GM23248 (cell line): ENCODE measurements around the gene FAM20C. TPM values are rescaled to one million over a fixed set of nuclear protein-coding genes. Genes with fewer than 3 reads are reported as not detected.

Experiments
- DNase-seq: peaks from one replicate; pipeline ENCODE4 v3.0.0-alpha.2; 2015
- H2AFZ ChIP-seq: fragments of 200-600 bp; sonication (generic); 2 replicates; pipeline ENCODE4 v1.6.1; 2016; ENCODE audit warnings: antibody characterized with exemption
- H3F3A ChIP-seq: fragments of 200-600 bp; sonication (generic); 2 replicates; pipeline ENCODE4 v1.6.1; 2016; ENCODE audit warnings: mild to moderate bottlenecking, antibody characterized with exemption, mixed run types; ENCODE audit not compliant: insufficient read depth
- H3K27ac ChIP-seq: fragments of 200-600 bp; sonication (generic); 2 replicates; pipeline ENCODE4 v1.5.1; 2016; ENCODE audit warnings: mild to moderate bottlenecking
- H3K27me3 ChIP-seq: fragments of 200-600 bp; sonication (generic); replicated peaks from 2 replicates; pipeline ENCODE4 v1.6.1; 2016; ENCODE audit warnings: mild to moderate bottlenecking; ENCODE audit not compliant: insufficient read depth
- H3K36me3 ChIP-seq: fragments of 200-600 bp; sonication (generic); 2 replicates; pipeline ENCODE4 v1.6.1; 2016; ENCODE audit warnings: low read depth, mild to moderate bottlenecking
- H3K4me1 ChIP-seq: fragments of 200-600 bp; sonication (generic); 2 replicates; pipeline ENCODE4 v1.6.1; 2016; ENCODE audit warnings: mild to moderate bottlenecking; ENCODE audit not compliant: insufficient read depth
- H3K4me2 ChIP-seq: fragments of 200-600 bp; sonication (generic); one replicate; pipeline ENCODE4 v1.6.1; 2016; ENCODE audit warnings: mild to moderate bottlenecking; ENCODE audit not compliant: unreplicated experiment
- H3K4me3 ChIP-seq: fragments of 200-600 bp; sonication (generic); 2 replicates; pipeline ENCODE4 v1.5.1; 2016; ENCODE audit warnings: mild to moderate bottlenecking
- H3K79me2 ChIP-seq: fragments of 200-600 bp; sonication (generic); 2 replicates; pipeline ENCODE4 v1.6.1; 2016; ENCODE audit warnings: mild to moderate bottlenecking; ENCODE audit not compliant: insufficient read depth
- H3K9ac ChIP-seq: fragments of 200-600 bp; sonication (generic); 2 replicates; pipeline ENCODE4 v1.6.1; 2016; ENCODE audit warnings: mild to moderate bottlenecking
- H3K9me2 ChIP-seq: fragments of 200-600 bp; sonication (generic); 2 replicates; pipeline ENCODE4 v1.6.1; 2016; ENCODE audit warnings: mixed run types, mild to moderate bottlenecking, moderate library complexity; ENCODE audit not compliant: insufficient read depth
- H3K9me3 ChIP-seq: fragments of 200-600 bp; sonication (generic); one replicate; pipeline ENCODE4 v1.6.1; 2017; ENCODE audit warnings: low read depth
- H4K20me1 ChIP-seq: fragments of 200-600 bp; sonication (generic); 2 replicates; pipeline ENCODE4 v1.6.0; 2016; ENCODE audit not compliant: insufficient read depth
- EZH2 ChIP-seq: fragments of 200-600 bp; sonication (generic); IDR thresholded peaks from 2 replicates; pipeline ENCODE4 v1.6.1; 2018; ENCODE audit warnings: antibody characterized with exemption, mild to moderate bottlenecking; ENCODE audit not compliant: insufficient read depth, poor library complexity, severe bottlenecking
- EZH2phosphoT487 ChIP-seq: fragments of 200-600 bp; sonication (generic); IDR thresholded peaks from 2 replicates; pipeline ENCODE4 v1.6.1; 2018; ENCODE audit warnings: antibody characterized with exemption, moderate library complexity, mild to moderate bottlenecking, low read depth; ENCODE audit not compliant: insufficient read depth
- WGBS, 2 experiments: methylation state at CpG; one replicate each; pipeline ENCODE4 v1.1.6; 2015 to 2017; ENCODE audit warnings: low lambda C conversion rate in 2 of 2, low coverage in 1 of 2; ENCODE audit errors: missing lambda C conversion rate in 2 of 2; 5-methylcytosine and 5-hydroxymethylcytosine counted together
- in situ Hi-C: fragments of 300-500 bp; cut with MboI; formaldehyde crosslinking; loops from 2 replicates; pipeline ENCODE4 v1.15.0; 2020
- polyA plus RNA-seq: library from polyadenylated mRNA; unstranded; fragments of >200 nt; fragmentation: Nextera tagmentation; extraction: Ambion mirVana; gene quantifications from 2 replicates; pipeline ENCODE4 v1.2.1, GENCODE V29; 2016
- total RNA-seq: library from RNA; depleted of rRNA; stranded (reverse); fragments of >200 nt; shearing (Covaris generic); gene quantifications from 2 replicates; pipeline ENCODE4 v1.2.3, GENCODE V29; 2014

Gene FAM20C
- total and polyA plus RNA-seq, 2 experiments from 2014 or later = 13.5 to 63.8 TPM

DNA sequence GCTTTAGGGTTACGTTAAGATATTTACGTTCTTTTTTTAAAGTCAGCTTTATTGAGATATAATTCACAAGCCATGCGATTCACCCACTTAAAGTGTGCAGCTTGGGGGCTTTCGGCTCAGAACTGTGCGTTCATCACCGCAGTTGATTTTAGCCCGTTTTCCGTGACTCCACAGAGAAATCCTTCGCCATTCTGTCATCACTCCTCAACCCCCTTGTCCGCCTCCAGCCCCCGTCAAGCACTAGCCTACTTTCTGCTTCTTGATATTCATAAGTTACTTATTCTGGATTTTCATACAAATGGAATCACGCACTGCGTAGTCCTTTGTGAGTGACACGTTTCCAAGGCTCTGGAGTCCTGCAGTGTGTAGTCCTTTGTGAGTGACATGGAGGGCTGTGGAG is 20.4 kb downstream of the FAM20C start:
- Histone ChIP-seq H3K27me3 (no peaks in the 10 kb centered on the region), H4K20me1 (no peaks in the 10 kb centered on the region), H3K27ac (no peak overlapping the region), H3K9me2 (no peaks in the 10 kb centered on the region), H3K36me3 (no peaks in the 10 kb centered on the region; the same call in 1 of the 2 replicates), H3K4me2 (no peak overlapping the region), H3K9ac (no peak overlapping the region), H3K4me3 (no peak overlapping the region), H3K4me1 (no peaks in the 10 kb centered on the region; the same call in 1 of the 2 replicates), H3K79me2 (peaks cover 34% of the 10 kb centered on the region), H3F3A (no peaks in the 10 kb centered on the region), H2AFZ (no peak overlapping the region), H3K9me3 (no peaks in the 10 kb centered on the region)
- no peak for TF ChIP-seq EZH2
- TF ChIP-seq EZH2phosphoT487 = no peak
- 92 to 96% methylated on average over 14 of the region's 14 CpGs for WGBS, 2 experiments
- DNase-seq = no peak
- in situ Hi-C loops = no loop called here

DNA sequence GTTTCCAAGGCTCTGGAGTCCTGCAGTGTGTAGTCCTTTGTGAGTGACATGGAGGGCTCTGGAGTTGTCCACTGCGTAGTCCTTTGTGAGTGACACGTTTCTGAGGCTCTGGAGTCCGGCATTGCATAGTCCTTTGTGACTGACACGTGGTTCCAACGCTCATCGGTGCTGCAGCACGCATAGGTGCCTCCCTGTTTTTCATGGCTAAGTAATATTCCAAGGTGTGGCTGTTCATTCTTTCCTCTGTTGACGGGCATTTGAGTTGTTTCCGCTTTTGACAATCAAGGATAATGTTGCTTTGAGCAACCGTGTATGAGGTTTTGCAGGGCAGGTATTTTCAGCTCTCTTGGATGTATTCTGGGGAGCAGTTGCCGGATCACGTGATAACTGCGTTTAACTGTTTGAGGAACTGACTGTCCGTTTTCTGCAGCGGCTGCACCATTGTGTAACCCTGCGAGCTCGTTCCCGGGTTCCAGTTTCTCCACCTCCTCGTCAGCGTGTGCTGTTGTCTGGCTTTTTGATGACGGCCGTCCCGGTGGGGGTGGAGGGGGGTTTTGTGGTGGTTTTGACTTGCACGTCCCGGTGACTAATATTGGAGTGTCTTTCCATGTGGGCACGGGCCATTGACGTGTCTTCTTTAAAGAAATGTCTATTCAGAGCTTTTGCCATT is 21.1 kb downstream of the FAM20C start:
- no peak for TF ChIP-seq EZH2
- no peak for TF ChIP-seq EZH2phosphoT487
- no peak overlapping the region for H3K4me2 ChIP-seq
- H3K36me3 ChIP-seq = no peaks in the 10 kb centered on the region; the same call in 1 of the 2 replicates
- peaks cover 31% of the 10 kb centered on the region for H3K79me2 ChIP-seq
- H4K20me1 ChIP-seq = no peaks in the 10 kb centered on the region
- H3K9me2 ChIP-seq = no peaks in the 10 kb centered on the region
- no peak overlapping the region for H2AFZ ChIP-seq
- H3K27me3 ChIP-seq = no peaks in the 10 kb centered on the region
- DNase-seq = no peak
- no peaks in the 10 kb centered on the region for H3F3A ChIP-seq
- no peak overlapping the region for H3K27ac ChIP-seq
- H3K9me3 ChIP-seq = no peaks in the 10 kb centered on the region
- no peaks in the 10 kb centered on the region; the same call in 1 of the 2 replicates for H3K4me1 ChIP-seq
- in situ Hi-C loops = no loop called here
- H3K9ac ChIP-seq = no peak overlapping the region
- no peak overlapping the region for H3K4me3 ChIP-seq
- 97 to 98% methylated on average over 27 of the region's 27 CpGs for WGBS, 2 experiments

DNA sequence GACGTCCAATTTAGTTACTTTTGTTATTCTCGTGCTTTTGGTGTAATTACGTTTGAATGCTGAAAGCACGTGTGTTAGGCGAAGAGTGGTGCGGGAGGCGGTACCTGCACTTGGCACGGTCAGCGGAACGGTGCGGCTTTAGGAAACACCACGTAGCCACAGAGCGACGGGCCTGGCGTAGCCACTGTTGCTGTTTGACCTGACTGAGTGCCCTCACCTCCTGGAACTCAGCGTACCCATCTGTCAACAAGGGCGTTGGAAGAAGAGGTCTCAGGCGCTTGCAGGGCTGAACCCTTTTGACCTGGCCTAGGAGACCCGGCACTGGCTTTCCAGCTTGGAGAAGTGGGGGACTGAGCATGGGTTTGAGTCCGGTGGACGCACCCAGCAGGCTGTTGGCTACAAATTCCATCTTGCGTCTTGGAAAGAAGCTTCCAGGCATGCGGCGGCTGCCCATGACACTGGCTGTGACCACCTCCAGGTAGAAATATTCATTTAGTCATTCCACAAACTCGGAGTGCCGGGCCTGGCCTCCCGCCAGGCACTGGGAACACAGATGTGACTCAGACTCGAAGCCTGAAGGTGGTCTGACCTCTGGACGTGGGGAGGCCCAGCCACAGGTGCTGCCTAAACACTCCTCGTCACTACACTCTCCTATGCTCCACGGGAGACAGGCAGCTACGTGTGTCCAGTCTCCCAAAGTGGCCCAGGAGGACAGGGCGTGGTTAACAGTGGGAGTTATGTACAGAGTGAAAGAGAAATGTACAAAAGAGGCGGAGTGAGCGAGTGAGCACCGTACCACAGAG is 22.2 kb downstream of the FAM20C start:
- 75 to 79% methylated on average over 35 to 36 of the region's 36 CpGs for WGBS, 2 experiments

DNA sequence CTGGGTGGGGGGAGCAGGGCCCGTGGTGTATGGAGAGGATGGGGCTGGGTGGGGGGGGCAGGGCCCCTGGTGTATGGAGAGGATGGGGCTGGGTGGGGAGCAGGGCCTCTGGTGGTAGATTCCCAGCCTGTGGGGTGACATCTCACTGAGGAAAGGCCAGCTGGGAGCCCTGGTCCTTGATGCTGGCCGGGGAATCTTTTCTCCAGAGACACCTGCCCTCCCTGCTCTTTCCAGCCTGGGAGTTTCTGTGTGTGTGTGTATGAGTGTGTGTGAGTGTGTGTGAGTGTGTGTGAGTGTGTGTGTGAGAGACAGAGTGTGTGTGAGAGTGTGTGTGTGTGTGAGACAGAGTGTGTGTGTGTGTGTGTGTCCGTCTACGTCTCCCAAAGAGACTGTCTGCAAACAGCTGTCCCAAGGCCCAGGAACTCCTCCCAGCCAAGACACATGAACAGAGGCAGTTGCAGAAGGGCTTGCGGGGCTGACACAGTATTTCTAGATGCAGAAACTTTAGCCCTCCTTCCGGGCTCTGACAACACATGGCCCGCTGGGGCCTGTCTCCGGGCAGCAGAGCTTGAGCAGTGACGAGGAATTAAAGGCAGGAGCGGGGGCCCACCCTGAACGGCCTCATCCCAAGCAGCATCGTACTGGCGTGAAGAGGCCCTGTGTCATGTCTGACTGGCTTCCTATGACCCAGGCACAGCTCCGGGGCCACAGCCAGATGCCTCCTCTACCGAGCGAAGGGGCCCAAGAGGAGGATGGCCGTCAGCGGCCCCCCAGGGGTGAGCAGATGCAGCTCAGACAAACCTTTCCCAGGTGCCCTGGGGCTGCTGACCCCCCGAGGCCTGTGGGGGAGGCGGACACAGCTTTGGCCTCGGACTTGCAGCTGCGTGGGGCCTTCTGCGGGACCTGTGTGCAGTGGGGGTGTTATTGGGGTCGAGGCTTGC is 24.3 kb downstream of the FAM20C start:
- Histone ChIP-seq H3K79me2 (peaks cover 31% of the 10 kb centered on the region), H3K4me2 (no peak overlapping the region), H3K4me3 (no peak overlapping the region), H4K20me1 (no peaks in the 10 kb centered on the region), H3K27me3 (no peaks in the 10 kb centered on the region), H3K27ac (no peak overlapping the region), H3K36me3 (no peaks in the 10 kb centered on the region; the same call in 1 of the 2 replicates), H3F3A (no peaks in the 10 kb centered on the region), H3K9me2 (no peaks in the 10 kb centered on the region), H3K9me3 (no peaks in the 10 kb centered on the region), H2AFZ (no peak overlapping the region), H3K4me1 (no peaks in the 10 kb centered on the region; the same call in 1 of the 2 replicates), H3K9ac (no peak overlapping the region)
- no peak for DNase-seq
- WGBS, 2 experiments = 74 to 77% methylated on average over 19 to 21 of the region's 24 CpGs
- no peak for TF ChIP-seq EZH2
- in situ Hi-C loops = no loop called here

More for the DNA sequence above, 22.2 kb downstream of the FAM20C start:
- Histone ChIP-seq H3K9me3 (no peaks in the 10 kb centered on the region), H4K20me1 (no peaks in the 10 kb centered on the region), H3K4me2 (no peak overlapping the region), H3K4me1 (no peaks in the 10 kb centered on the region; the same call in 1 of the 2 replicates), H3K4me3 (no peak overlapping the region), H3K27ac (no peak overlapping the region), H3K79me2 (peaks cover 31% of the 10 kb centered on the region), H2AFZ (no peak overlapping the region), H3K9me2 (no peaks in the 10 kb centered on the region), H3K9ac (no peak overlapping the region), H3K36me3 (no peaks in the 10 kb centered on the region; the same call in 1 of the 2 replicates), H3F3A (no peaks in the 10 kb centered on the region), H3K27me3 (no peaks in the 10 kb centered on the region)
- TF ChIP-seq EZH2 (no peak), EZH2phosphoT487 (no peak)
- in situ Hi-C loops = no loop called here
- DNase-seq = peak; percentile 35
